Measurements from ENCODE around the gene SLC25A38.

GRCh38 chr3:39347586-39347876 lies 35.6 kb upstream of the SLC25A38 start:
- no peak for TF ChIP-seq EZH2 (IDR thresholded peaks at IDR 0.05; ENCODE audit: low read length, missing control alignments)
- TF ChIP-seq CTCF (conservative IDR thresholded peaks at IDR 0.05 in 1 of 2, IDR thresholded peaks at IDR 0.05 in 1 of 2; ENCODE audit: low read depth in 1 of 2, low read length in 2 of 2): no peak
